OCI-LY3 (cell line): ENCODE data around the gene GRIK4.

Experiments used
- EZH2phosphoT487 ChIP-seq: fragments of 200-600 bp; shearing (Covaris generic); IDR thresholded peaks from 2 replicates; pipeline ENCODE4 v1.6.1; 2018; ENCODE audit warnings: antibody characterized with exemption, mixed run types, low read depth
- TF ChIP-seq, protein P1 (sequence below): fragments of 200-600, 300-600 bp; sonication (generic); IDR thresholded peaks from 2 replicates; pipeline ENCODE4 v1.5.1; 2014; ENCODE audit warnings: antibody characterized with exemption, low read length, low read depth

- TF ChIP-seq, protein P1, sequence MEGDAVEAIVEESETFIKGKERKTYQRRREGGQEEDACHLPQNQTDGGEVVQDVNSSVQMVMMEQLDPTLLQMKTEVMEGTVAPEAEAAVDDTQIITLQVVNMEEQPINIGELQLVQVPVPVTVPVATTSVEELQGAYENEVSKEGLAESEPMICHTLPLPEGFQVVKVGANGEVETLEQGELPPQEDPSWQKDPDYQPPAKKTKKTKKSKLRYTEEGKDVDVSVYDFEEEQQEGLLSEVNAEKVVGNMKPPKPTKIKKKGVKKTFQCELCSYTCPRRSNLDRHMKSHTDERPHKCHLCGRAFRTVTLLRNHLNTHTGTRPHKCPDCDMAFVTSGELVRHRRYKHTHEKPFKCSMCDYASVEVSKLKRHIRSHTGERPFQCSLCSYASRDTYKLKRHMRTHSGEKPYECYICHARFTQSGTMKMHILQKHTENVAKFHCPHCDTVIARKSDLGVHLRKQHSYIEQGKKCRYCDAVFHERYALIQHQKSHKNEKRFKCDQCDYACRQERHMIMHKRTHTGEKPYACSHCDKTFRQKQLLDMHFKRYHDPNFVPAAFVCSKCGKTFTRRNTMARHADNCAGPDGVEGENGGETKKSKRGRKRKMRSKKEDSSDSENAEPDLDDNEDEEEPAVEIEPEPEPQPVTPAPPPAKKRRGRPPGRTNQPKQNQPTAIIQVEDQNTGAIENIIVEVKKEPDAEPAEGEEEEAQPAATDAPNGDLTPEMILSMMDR: no peak
- TF ChIP-seq EZH2phosphoT487: no peak
Measured at GRCh38 chr11:120919566-120919965, 408.0 kb downstream of the GRIK4 start.
